GM23338 (cell line): ENCODE data around the gene TENM4. TPM values are rescaled to one million over a fixed set of nuclear protein-coding genes. Genes with fewer than 3 reads are reported as not detected.

Source experiments
- ATAC-seq: fragments of 200-7000 bp; cut with Tn5 transposase; 3 replicates; pipeline ENCODE4 v1.9.1; 2020
- DNase-seq: peaks from one replicate; pipeline ENCODE4 v3.0.0-alpha.2; 2015; ENCODE audit warnings: low spot score
- H2AFZ ChIP-seq: fragments of 200-600 bp; sonication (generic); 2 replicates; pipeline ENCODE4 v1.8.0; 2016; ENCODE audit warnings: antibody characterized with exemption, mild to moderate bottlenecking, moderate library complexity
- H3F3A ChIP-seq: fragments of 200-600 bp; sonication (generic); replicated peaks from 2 replicates; pipeline ENCODE4 v1.8.0; 2017; ENCODE audit warnings: antibody characterized with exemption, mixed run types, low read depth
- H3K27ac ChIP-seq: fragments of 200-600 bp; sonication (generic); 2 replicates; pipeline ENCODE4 v1.6.1; 2016; ENCODE audit warnings: low read depth
- H3K27me3 ChIP-seq: fragments of 200-600 bp; sonication (generic); 2 replicates; pipeline ENCODE4 v1.8.0; 2016; ENCODE audit warnings: mild to moderate bottlenecking, mixed run types, moderate library complexity; ENCODE audit not compliant: insufficient read depth
- H3K36me3 ChIP-seq: fragments of 200-600 bp; sonication (generic); 2 replicates; pipeline ENCODE4 v1.8.0; 2016; ENCODE audit warnings: mild to moderate bottlenecking; ENCODE audit not compliant: insufficient read depth
- H3K4me1 ChIP-seq: fragments of 200-600 bp; sonication (generic); 2 replicates; pipeline ENCODE4 v1.8.0; 2016; ENCODE audit warnings: mild to moderate bottlenecking, moderate library complexity; ENCODE audit not compliant: insufficient read depth
- H3K4me2 ChIP-seq: fragments of 200-600 bp; sonication (generic); 2 replicates; pipeline ENCODE4 v1.7.1; 2017; ENCODE audit warnings: mixed run types
- H3K4me3 ChIP-seq: fragments of 200-600 bp; sonication (generic); 2 replicates; pipeline ENCODE4 v1.6.1; 2016; ENCODE audit warnings: mixed run types
- H3K79me2 ChIP-seq: fragments of 200-600 bp; sonication (generic); replicated peaks from 2 replicates; pipeline ENCODE4 v1.8.0; 2017; ENCODE audit warnings: mild to moderate bottlenecking; ENCODE audit not compliant: insufficient read depth
- H3K9me2 ChIP-seq: fragments of 200-600 bp; sonication (generic); 2 replicates; pipeline ENCODE4 v1.8.0; 2017; ENCODE audit not compliant: insufficient read depth
- H4K20me1 ChIP-seq: fragments of 200-600 bp; sonication (generic); replicated peaks from 2 replicates; pipeline ENCODE4 v1.8.0; 2017; ENCODE audit warnings: mild to moderate bottlenecking; ENCODE audit not compliant: insufficient read depth
- H3K27ac Mint-ChIP-seq: 2 replicates; pipeline ENCODE4 v1.8.0; 2020; ENCODE audit warnings: inconsistent platforms, mild to moderate bottlenecking, moderate library complexity, mixed read lengths
- H3K27me3 Mint-ChIP-seq: 3 replicates; pipeline ENCODE4 v1.8.0; 2022; ENCODE audit warnings: low read depth, mild to moderate bottlenecking, moderate library complexity, mixed read lengths, inconsistent platforms; ENCODE audit not compliant: insufficient read depth, poor library complexity
- H3K36me3 Mint-ChIP-seq: 3 replicates; pipeline ENCODE4 v1.8.0; 2021; ENCODE audit warnings: low read depth, mild to moderate bottlenecking, inconsistent platforms, moderate library complexity, mixed read lengths
- H3K4me1 Mint-ChIP-seq: 3 replicates; pipeline ENCODE4 v1.8.0; 2020; ENCODE audit warnings: mild to moderate bottlenecking, inconsistent platforms, mixed read lengths
- H3K4me3 Mint-ChIP-seq: 3 replicates; pipeline ENCODE4 v1.8.0; 2021; ENCODE audit warnings: moderate library complexity, mild to moderate bottlenecking, inconsistent platforms, mixed read lengths
- H3K9me3 Mint-ChIP-seq: 3 replicates; pipeline ENCODE4 v1.8.0; 2020; ENCODE audit warnings: moderate library complexity, mild to moderate bottlenecking, inconsistent platforms, mixed read lengths
- CREB1 ChIP-seq: fragments of 250-450 bp; sonication (Bioruptor Pico); IDR thresholded peaks from 2 replicates; pipeline ENCODE4 v1.5.0; 2020; ENCODE audit warnings: low read depth, mild to moderate bottlenecking, moderate library complexity
- CTCF ChIP-seq, 2 experiments: fragments of 200-600 bp in 1 of 2; sonication (generic) in 1 of 2; conservative IDR thresholded peaks; 2 replicates each; pipeline versions ENCODE4 v1.5.1 to v1.6.1; 2016 to 2017; ENCODE audit warnings: antibody characterized with exemption in 2 of 2, low read depth in 2 of 2, mild to moderate bottlenecking in 2 of 2, moderate library complexity in 1 of 2
- ETS1 ChIP-seq: IDR thresholded peaks from 2 replicates; pipeline ENCODE4 v1.6.1; 2016; ENCODE audit warnings: antibody characterized with exemption
- EZH2 ChIP-seq: fragments of 200-600 bp; sonication (generic); IDR thresholded peaks from one replicate; pipeline ENCODE4 v1.8.0; 2017; ENCODE audit warnings: antibody characterized with exemption, mild to moderate bottlenecking, low read depth; ENCODE audit not compliant: unreplicated experiment
- EZH2phosphoT487 ChIP-seq: fragments of 200-600 bp; sonication (generic); IDR thresholded peaks from one replicate; pipeline ENCODE4 v1.8.1; 2018; ENCODE audit warnings: antibody characterized with exemption; ENCODE audit not compliant: unreplicated experiment
- JUNB ChIP-seq: IDR thresholded peaks from one replicate; pipeline ENCODE4 v1.6.1; 2016; ENCODE audit warnings: antibody characterized with exemption; ENCODE audit not compliant: unreplicated experiment
- NANOG ChIP-seq: IDR thresholded peaks from 2 replicates; pipeline ENCODE4 v1.6.1; 2016; ENCODE audit warnings: antibody characterized with exemption, borderline replicate concordance
- POLR2AphosphoS5 ChIP-seq: IDR thresholded peaks from 2 replicates; pipeline ENCODE4 v1.6.1; 2016; ENCODE audit warnings: antibody characterized with exemption, low read depth
- REST ChIP-seq: IDR thresholded peaks from one replicate; pipeline ENCODE4 v1.6.1; 2018; ENCODE audit warnings: antibody characterized with exemption; ENCODE audit not compliant: unreplicated experiment
- STAT1 ChIP-seq: IDR thresholded peaks from one replicate; pipeline ENCODE4 v1.6.1; 2016; ENCODE audit warnings: antibody characterized with exemption; ENCODE audit not compliant: unreplicated experiment
- ZNF114 ChIP-seq: fragments of 250-450 bp; sonication (Bioruptor Pico); IDR thresholded peaks from 2 replicates; pipeline ENCODE4 v1.5.0; 2020; ENCODE audit warnings: mild to moderate bottlenecking, moderate library complexity
- ZNF331 ChIP-seq: fragments of 250-450 bp; sonication (Bioruptor Pico); IDR thresholded peaks from 2 replicates; pipeline ENCODE4 v1.5.0; 2020; ENCODE audit warnings: low read depth, mild to moderate bottlenecking, moderate library complexity
- ZNF462 ChIP-seq: fragments of 250-450 bp; sonication (Bioruptor Pico); IDR thresholded peaks from 2 replicates; pipeline ENCODE4 v1.5.0; 2020; ENCODE audit warnings: mild to moderate bottlenecking, moderate library complexity
- polyA plus RNA-seq: library from polyadenylated mRNA; unstranded; fragments of >200 nt; fragmentation: Nextera tagmentation; extraction: Ambion mirVana; gene quantifications from 2 replicates; pipeline ENCODE4 v1.2.1, GENCODE V29; 2016
- total RNA-seq: library from RNA; depleted of rRNA; stranded (reverse); fragments of >200 nt; shearing (Covaris generic); gene quantifications from 2 replicates; pipeline ENCODE4 v1.2.3, GENCODE V29; 2014

Gene TENM4
- total and polyA plus RNA-seq, 2 experiments from 2014 or later = 7.3 TPM

- H3K9me3 Mint-ChIP-seq = no peaks in the 10 kb centered on the region
- no peak overlapping the region for H3K27ac Mint-ChIP-seq
- Histone ChIP-seq H3K36me3 (no peaks in the 10 kb centered on the region), H4K20me1 (no peaks in the 10 kb centered on the region), H2AFZ (no peak overlapping the region), H3K79me2 (no peaks in the 10 kb centered on the region), H3K4me2 (no peak overlapping the region), H3F3A (no peaks in the 10 kb centered on the region), H3K9me2 (no peaks in the 10 kb centered on the region), H3K27ac (no peak overlapping the region), H3K27me3 (no peaks in the 10 kb centered on the region), H3K4me3 (no peak overlapping the region), H3K4me1 (peaks cover 12% of the 10 kb centered on the region)
- TF ChIP-seq CREB1 (CRISPR knock-in tag) = no peak
- TF ChIP-seq ZNF114 = no peak
- TF ChIP-seq EZH2 = no peak
- no peak for TF ChIP-seq REST
- TF ChIP-seq STAT1 = no peak
- TF ChIP-seq CTCF (conservative IDR thresholded peaks at IDR 0.05; ENCODE audit: low read depth in 2 of 2) = no peak
- no peak for TF ChIP-seq JUNB
- TF ChIP-seq ZNF462 (CRISPR knock-in tag) = no peak
- TF ChIP-seq ETS1 = no peak
- no peak for TF ChIP-seq POLR2AphosphoS5
- TF ChIP-seq ZNF331 (CRISPR knock-in tag) = no peak
- no peak for TF ChIP-seq NANOG
- TF ChIP-seq EZH2phosphoT487 = no peak
- DNase-seq (no peak), ATAC-seq (no peak)
- H3K36me3 Mint-ChIP-seq = no peaks in the 10 kb centered on the region
- H3K4me1 Mint-ChIP-seq = peaks cover 25% of the 10 kb centered on the region
- H3K27me3 Mint-ChIP-seq = peaks cover 7% of the 10 kb centered on the region
- no peak overlapping the region for H3K4me3 Mint-ChIP-seq
Measured at GRCh38 chr11:78954696-78955095, 486.1 kb downstream of the TENM4 start.
